Measurements from ENCODE around the gene GARS1. TPM values are rescaled to one million over a fixed set of nuclear protein-coding genes. Genes with fewer than 3 reads are reported as not detected.

The GARS1 gene
- total and polyA plus RNA-seq, 9 of the 15 experiments (the other 6 are each of a cell fraction or from before 2014, with no cell fraction given): 142 to 769 (median 272) TPM

- TF ChIP-seq FOXA3 (CRISPR knock-in tag; conservative IDR thresholded peaks at IDR 0.05 in 1 of 2, IDR thresholded peaks at IDR 0.05 in 1 of 2) (peak; percentile 57 to 80), SIX5 (IDR thresholded peaks at IDR 0.05; ENCODE audit: borderline replicate concordance in 1 of 2, insufficient read depth in 1 of 2, low read depth in 1 of 2, low read length in 2 of 2) (no peak), BRCA1 (IDR thresholded peaks at IDR 0.05) (no peak), BRCA1 (CRISPR knock-in tag; IDR thresholded peaks at IDR 0.05) (peak; percentile 77; the same call in 1 of the 2 replicates), ILF3 (IDR thresholded peaks at IDR 0.05; ENCODE audit: borderline replicate concordance) (no peak), ZNF318 (IDR thresholded peaks at IDR 0.05; ENCODE audit: borderline replicate concordance in 1 of 2, low read depth in 1 of 2) (no peak), NCOR1 (IDR thresholded peaks at IDR 0.05) (no peak), ZNF217 (CRISPR knock-in tag; IDR thresholded peaks at IDR 0.05) (no peak), GTF2E2 (tag; IDR thresholded peaks at IDR 0.05) (no peak)
- TF ChIP-seq, protein P1, sequence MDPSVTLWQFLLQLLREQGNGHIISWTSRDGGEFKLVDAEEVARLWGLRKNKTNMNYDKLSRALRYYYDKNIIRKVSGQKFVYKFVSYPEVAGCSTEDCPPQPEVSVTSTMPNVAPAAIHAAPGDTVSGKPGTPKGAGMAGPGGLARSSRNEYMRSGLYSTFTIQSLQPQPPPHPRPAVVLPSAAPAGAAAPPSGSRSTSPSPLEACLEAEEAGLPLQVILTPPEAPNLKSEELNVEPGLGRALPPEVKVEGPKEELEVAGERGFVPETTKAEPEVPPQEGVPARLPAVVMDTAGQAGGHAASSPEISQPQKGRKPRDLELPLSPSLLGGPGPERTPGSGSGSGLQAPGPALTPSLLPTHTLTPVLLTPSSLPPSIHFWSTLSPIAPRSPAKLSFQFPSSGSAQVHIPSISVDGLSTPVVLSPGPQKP (CRISPR knock-in tag; IDR thresholded peaks at IDR 0.05): no peak
- TF ChIP-seq, protein P2, sequence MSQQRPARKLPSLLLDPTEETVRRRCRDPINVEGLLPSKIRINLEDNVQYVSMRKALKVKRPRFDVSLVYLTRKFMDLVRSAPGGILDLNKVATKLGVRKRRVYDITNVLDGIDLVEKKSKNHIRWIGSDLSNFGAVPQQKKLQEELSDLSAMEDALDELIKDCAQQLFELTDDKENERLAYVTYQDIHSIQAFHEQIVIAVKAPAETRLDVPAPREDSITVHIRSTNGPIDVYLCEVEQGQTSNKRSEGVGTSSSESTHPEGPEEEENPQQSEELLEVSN (IDR thresholded peaks at IDR 0.05; ENCODE audit: borderline replicate concordance in 1 of 2, extremely low read depth in 1 of 2, insufficient read depth in 1 of 2, insufficient read length in 1 of 2, low read depth in 1 of 2, low read length in 1 of 2, poor library complexity in 1 of 2, severe bottlenecking in 1 of 2): no peak
Measured at GRCh38 chr7:30671793-30672465, 77.3 kb downstream of the GARS1 start (continued).
